ENCODE measurements around the gene CREB3L1.

The CREB3L1 gene

DNA sequence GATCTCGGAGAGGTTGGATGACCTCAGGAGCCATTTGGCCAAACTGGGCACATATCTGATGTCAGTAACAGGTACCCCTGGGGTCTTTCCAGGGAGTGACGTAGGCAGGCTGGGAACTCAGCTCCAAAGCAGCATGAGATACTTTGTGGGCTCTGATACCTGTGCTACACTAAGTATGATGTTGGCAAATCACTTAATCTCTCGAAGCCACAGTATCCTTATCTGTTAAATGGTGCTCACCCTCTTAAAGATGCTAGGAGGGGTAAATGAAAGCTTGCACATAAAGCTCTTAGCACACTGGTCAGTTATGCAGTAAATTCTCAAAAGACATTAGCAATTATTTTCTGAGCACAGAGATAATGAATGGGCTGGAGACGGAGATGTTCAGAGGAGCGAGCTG lies 52.7 kb downstream of the CREB3L1 start:
- ATAC-seq: no peak

- ATAC-seq: no peak
Observed at GRCh38 chr11:46330563-46331281, 53.3 kb downstream of the CREB3L1 start.

- peak; percentile 78 to 80 for ATAC-seq
Observed at GRCh38 chr11:46331282-46331984, 54.0 kb downstream of the CREB3L1 start.

DNA sequence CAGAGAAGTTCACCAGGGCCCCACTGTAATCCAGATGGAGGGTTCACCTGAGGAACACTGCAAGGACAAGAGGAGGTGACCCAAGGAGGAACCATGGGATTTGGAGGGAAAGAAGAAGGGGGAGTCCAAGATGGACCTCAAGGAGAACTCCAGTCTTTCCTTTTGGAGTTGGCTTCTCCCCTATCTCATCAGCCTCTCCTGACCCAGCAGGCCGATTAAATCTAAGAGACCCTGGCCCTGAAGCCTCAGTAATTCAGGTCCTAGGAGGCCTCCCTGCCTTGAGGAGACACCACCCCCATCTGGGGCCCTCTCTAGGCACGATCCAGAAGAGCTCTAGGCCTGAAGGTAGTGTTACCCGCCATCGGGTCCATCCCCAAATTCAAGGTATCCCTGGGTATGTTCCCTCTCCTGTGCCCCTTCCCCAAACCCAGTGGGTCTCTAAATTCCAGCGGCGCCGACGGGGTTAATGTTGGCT lies 54.7 kb downstream of the CREB3L1 start:
- peak in 1 of 2 donors; percentile 3 for ATAC-seq

DNA sequence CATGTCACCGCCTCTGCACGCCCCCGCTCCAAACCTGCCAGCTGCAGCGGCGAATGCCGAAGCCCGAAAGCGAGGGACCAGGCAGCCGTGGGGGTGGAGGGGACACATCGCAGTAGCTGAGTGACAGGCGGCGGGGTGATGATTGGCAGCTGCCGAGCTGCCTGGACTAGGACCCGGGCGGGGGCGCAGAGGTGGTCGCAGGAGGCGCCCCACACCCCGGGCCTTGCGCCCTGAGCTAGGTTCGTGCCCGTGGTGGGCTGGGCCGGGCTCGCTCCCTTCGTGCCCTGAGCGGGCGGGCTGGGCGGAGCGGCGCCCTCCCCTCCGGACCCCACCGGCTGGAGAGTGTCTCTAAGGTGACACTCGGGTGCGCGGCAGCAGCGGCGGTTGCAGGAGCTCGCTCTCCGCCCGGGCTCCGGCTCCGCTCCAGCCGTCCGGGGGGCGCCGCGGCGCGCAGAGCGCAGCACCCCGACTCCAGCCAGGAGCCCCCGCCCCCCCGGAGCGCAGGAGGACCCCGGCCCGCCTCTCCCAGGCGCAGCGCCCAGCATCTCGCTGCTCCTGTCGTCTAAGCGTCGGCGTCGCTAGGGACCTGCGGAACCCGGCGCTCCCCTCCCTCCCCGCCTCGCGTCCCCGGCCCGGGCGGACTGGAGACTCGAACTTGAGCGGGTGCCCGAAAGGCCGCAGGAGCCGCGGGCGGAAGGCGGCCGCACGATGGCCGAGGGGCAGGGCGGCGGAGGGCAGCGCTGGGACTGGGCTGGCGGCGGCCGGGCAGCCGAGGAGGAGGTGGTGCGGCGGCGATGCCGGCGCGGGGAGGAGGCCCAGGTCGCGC lies 55.3 kb downstream of the CREB3L1 start:
- ATAC-seq: peak; percentile 37 to 47

GRCh38 chr11:46333394-46333947 lies 56.0 kb downstream of the CREB3L1 start:
- peak in 1 of 2 donors; percentile 6 for ATAC-seq

- ATAC-seq: no peak
Observed at GRCh38 chr11:46334211-46334610, 56.7 kb downstream of the CREB3L1 start.

DNA sequence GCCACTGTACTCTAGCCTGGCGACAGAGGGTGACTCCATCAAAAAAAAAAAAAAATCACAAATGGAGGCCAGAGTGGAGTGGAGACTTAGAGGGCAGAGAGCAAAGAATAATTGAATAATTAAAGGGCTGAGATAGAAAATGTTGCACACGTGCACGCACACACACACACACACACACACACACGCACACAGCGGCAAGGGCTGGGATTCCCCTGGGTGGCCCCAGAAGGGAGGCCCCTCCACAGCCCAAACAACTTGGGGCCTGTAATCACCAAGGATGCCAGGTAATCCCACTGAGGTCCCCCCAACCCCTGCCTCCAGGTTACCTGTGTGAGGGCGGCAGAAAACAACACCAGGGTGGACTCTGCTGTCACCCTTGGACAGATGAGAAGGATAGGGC lies 57.8 kb downstream of the CREB3L1 start:
- ATAC-seq: no peak

DNA sequence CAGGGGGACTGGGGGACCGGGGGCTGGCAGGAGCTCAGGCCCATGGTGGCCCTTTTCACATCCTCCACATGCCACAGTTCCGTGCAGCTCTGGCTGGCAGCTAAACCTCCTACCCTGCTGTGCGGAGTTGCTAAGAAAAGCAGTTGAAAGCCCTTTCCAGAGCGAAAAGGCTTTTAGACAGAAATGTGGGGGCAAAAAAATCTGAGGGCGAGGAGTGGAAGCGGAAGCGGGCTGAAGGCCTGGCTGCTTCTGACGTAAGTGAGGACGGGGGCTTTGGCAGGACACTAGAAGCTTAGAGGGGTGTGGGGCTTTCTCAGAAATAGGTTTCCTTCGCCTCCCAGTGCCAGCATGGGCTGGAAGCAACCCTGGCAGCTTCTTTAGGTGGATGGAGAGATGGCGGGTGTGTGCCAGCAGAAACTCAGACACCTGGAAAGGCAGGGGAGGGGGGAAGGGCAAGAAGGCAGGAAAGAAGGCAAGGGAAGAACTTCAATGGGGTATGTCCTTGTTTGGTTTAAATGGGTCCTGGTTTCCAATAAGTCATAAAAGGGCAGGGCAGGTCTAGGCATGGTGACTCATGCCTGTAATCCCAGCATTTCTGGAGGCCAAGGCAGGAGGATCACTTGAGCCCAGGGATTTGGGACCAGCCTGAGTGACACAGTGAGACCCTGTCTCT lies 58.6 kb downstream of the CREB3L1 start:
- ATAC-seq: no peak

GRCh38 chr11:46336563-46337180 lies 59.2 kb downstream of the CREB3L1 start:
- ATAC-seq: no peak

DNA sequence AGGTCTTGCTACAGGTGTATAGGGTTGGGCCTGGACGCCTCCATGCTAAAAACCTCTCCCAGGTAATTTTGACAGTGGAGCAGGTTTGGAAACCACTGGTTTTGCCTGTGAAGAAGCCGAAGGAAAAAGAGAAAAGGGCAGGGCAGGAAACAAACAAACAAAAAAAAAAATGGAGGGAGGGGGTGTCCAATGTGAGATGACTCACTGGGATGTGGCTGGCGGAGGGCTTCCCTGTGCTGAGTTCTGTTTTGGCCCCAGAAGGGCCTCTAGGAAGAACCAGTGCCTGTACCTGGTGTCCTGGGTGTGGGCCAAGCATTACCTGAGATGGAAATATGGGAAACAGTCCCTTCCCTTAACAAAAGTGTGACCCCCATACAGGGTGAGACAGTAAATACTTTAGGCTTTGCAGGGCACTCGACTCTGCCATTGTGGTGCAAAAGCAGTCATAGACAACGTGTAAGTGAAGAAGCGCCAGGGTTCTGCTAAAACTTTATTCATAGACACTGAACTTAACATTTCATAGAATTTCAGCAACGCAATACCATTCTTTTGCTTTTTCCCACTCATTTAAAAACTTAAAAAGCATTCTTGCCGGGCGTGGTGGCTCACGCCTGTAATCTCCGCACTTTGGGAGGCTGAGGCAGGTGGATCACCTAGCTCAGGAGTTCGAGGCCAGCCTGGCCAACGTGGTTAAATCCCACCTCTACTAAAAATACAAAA lies 60.3 kb downstream of the CREB3L1 start:
- no peak for ATAC-seq

- ATAC-seq: no peak
Observed at GRCh38 chr11:46338636-46338987, 61.1 kb downstream of the CREB3L1 start.

- no peak for ATAC-seq
Observed at GRCh38 chr11:46338988-46339666, 61.7 kb downstream of the CREB3L1 start.

DNA sequence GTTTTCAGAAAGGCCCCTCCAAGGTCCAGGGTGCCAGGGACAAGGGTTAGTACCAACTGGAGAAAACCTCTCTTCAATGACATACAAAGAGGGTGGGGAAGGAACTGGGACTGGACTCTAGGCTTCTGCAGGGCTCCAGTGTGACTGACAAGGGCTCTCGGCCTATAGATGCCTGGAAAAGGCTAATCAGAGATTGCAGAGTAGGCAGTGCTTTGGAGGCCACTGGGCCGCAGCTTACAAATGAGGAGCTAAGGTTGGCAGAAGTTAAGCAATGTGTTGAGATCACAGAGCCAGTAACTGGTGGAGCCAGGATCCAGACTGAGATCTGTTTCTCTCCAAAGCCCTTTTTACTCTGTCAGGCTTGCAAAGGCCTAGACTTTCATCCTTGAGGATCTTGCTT lies 62.4 kb downstream of the CREB3L1 start:
- no peak for ATAC-seq

GRCh38 chr11:46341454-46341853 lies 64.0 kb downstream of the CREB3L1 start:
- no peak for ATAC-seq

DNA sequence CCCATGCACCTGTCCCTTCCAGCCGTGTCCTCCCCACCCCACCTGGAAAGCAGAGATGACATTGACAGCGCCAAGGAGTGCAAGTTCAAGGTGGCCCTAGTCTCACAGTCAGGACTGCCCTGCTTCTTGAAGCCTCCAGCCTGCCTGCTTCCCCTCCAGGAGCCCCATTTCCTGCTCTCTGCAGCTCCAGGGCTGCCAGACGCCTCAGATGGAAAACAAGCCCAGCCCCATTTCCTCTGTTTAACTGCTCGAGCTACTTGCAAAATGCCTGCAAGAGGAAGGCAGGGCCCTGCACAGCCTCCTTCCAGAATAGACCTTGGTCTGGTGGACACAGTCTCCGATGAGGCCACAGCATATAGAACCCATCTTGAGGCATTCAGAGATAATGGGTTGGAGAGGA lies 64.8 kb downstream of the CREB3L1 start:
- no peak for ATAC-seq

GRCh38 chr11:46343520-46343919 lies 66.1 kb downstream of the CREB3L1 start:
- no peak for ATAC-seq

DNA sequence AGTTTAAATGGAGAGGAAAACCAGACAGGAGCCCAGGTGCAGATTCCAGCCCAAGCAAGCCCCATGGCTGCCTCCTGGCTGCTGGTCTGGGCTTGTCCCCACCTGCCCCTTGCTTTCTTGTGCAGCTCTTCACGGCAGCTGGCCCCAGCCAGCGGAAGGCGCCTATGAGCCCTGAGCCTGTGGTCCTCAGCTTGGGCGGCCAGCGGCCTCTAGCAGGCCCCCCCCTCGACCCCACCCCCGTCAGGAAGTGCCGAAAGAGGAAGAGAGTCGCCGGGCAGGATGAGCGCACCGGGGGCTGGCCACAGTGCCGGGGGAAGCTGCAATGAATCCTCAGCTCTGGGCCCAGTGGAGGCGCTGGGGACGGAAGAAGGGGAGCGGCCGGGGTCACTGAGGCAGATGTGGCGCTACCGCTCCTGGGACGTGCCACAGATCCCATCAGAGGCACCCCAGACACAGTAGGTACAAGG lies 67.7 kb downstream of the CREB3L1 start:
- no peak for ATAC-seq

GRCh38 chr11:46345881-46346484 lies 68.5 kb downstream of the CREB3L1 start:
- no peak for ATAC-seq
